Measurements from ENCODE around the gene FBXO46. TPM values are rescaled to one million over a fixed set of nuclear protein-coding genes. Genes with fewer than 3 reads are reported as not detected.
A peak's percentile ranks its signal among the peaks of the same experiment; 100 is the strongest.

The FBXO46 gene
- total RNA-seq, 1 donor: 8.0 TPM

- H3K27me3 ChIP-seq (ENCODE audit: insufficient read depth, low read length): peaks cover 45% of the 10 kb centered on the region
- H3K4me3 ChIP-seq (ENCODE audit: low read length): peak within 1 kb of the TSS; percentile 49
- no peaks in the 10 kb centered on the region for H3K9me3 ChIP-seq (ENCODE audit: low read depth, low read length)
- peaks cover 31% of the 10 kb centered on the region for H3K4me1 ChIP-seq (ENCODE audit: insufficient read depth, low read length)
These were observed 38.5 kb upstream of the FBXO46 start, which contains the start of gene SIX5 for GRCh38 chr19:45768984-45769782. SIX5 (minus strand) TSS chr19:45769252; CDS start chr19:45768844, 408 bp downstream.

- H3K4me1 ChIP-seq (ENCODE audit: insufficient read depth, low read length): peaks cover 31% of the 10 kb centered on the region
- no peaks in the 10 kb centered on the region for H3K9me3 ChIP-seq (ENCODE audit: low read depth, low read length)
- peak overlapping the region; percentile 49 for H3K4me3 ChIP-seq (ENCODE audit: low read length)
- peaks cover 44% of the 10 kb centered on the region for H3K27me3 ChIP-seq (ENCODE audit: insufficient read depth, low read length)
These were observed 37.9 kb upstream of the FBXO46 start for GRCh38 chr19:45768655-45768983.

DNA sequence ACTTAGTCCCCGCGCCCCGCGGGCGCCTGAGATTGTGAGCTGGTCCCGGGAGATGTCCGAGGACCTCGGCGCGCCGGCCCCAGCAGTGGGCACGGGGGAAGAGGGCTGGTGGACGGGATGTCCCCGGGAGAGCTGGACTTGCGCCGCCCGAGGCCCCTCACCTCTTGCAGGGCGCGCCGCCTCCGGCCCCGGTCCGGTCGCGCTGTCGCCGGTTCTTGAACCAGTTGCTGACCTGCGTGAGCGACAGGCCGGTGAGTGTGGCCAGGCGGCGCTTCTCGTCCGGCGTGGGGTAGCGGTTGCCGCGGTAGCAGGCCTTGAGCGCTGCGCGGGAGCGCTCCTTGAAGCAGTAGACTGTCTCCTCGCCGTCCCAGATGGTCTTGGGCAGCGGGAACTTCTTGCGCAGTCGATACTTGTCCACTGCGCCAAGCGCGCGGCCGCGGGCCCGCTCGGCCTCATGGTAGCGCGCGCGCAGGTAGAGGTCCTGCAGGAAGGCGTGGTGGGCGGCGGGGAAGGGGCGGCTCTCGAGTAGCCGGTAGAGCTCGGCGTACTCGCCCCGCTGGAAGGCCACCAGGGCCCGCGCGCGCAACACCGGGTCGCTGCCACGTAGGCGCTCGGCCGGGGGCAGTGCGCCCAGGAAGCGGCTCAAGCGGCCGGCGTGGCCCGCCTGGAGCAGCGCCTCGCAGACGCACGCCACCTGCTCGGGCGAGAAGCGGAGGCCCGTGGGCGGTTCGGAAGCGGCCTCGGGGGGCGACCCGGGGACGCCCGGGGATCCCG is 37.4 kb upstream of the FBXO46 start:
- peak overlapping the region; percentile 13 for H3K4me3 ChIP-seq (ENCODE audit: low read length)
- peaks cover 31% of the 10 kb centered on the region for H3K4me1 ChIP-seq (ENCODE audit: insufficient read depth, low read length)
- no peaks in the 10 kb centered on the region for H3K9me3 ChIP-seq (ENCODE audit: low read depth, low read length)
- peaks cover 38% of the 10 kb centered on the region for H3K27me3 ChIP-seq (ENCODE audit: insufficient read depth, low read length)

DNA sequence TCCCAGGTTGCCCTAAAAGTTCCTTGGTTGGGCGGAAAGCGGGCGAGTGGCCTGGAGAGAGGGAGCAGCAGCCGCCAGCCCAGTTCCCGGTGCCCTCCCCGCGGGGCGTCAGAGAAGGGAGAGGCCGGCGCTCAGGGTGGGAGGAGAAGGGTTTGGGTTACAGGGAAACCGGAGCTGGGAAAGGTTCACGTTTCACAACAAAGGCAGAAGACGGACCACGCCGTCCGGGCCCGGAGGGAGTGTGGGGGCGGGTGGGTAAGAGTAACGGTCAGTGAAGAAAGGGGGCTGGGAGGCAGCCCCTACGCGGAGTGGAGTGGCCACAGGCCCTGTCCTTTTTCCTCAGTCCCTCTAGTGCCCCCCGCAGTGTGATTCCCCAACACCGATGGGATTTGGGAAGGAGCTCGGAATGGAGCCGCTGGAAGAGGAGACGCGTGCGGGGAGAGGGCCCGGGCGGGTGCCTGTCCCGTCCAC is 36.7 kb upstream of the FBXO46 start:
- Histone ChIP-seq H3K9me3 (ENCODE audit: low read depth, low read length) (no peaks in the 10 kb centered on the region), H3K27me3 (ENCODE audit: insufficient read depth, low read length) (peaks cover 32% of the 10 kb centered on the region), H3K4me3 (ENCODE audit: low read length) (no peak overlapping the region), H3K4me1 (ENCODE audit: insufficient read depth, low read length) (peaks cover 31% of the 10 kb centered on the region)

GRCh38 chr19:45766869-45767346 is 36.2 kb upstream of the FBXO46 start:
- Histone ChIP-seq H3K27me3 (ENCODE audit: insufficient read depth, low read length) (peaks cover 26% of the 10 kb centered on the region), H3K4me3 (ENCODE audit: low read length) (no peak overlapping the region), H3K4me1 (ENCODE audit: insufficient read depth, low read length) (peaks cover 31% of the 10 kb centered on the region), H3K9me3 (ENCODE audit: low read depth, low read length) (no peaks in the 10 kb centered on the region)

- Histone ChIP-seq H3K4me1 (ENCODE audit: insufficient read depth, low read length) (peaks cover 31% of the 10 kb centered on the region), H3K27me3 (ENCODE audit: insufficient read depth, low read length) (peaks cover 24% of the 10 kb centered on the region), H3K9me3 (ENCODE audit: low read depth, low read length) (no peaks in the 10 kb centered on the region), H3K4me3 (ENCODE audit: low read length) (no peak overlapping the region)
These were observed 35.7 kb upstream of the FBXO46 start for GRCh38 chr19:45766296-45766868.

- Histone ChIP-seq H3K4me1 (ENCODE audit: insufficient read depth, low read length) (peaks cover 29% of the 10 kb centered on the region), H3K4me3 (ENCODE audit: low read length) (no peak overlapping the region), H3K27me3 (ENCODE audit: insufficient read depth, low read length) (peaks cover 19% of the 10 kb centered on the region), H3K9me3 (ENCODE audit: low read depth, low read length) (no peaks in the 10 kb centered on the region)
These were observed 35.1 kb upstream of the FBXO46 start for GRCh38 chr19:45765702-45766295.

GRCh38 chr19:45764945-45765701 is 34.4 kb upstream of the FBXO46 start:
- Histone ChIP-seq H3K4me3 (ENCODE audit: low read length) (no peak overlapping the region), H3K9me3 (ENCODE audit: low read depth, low read length) (no peaks in the 10 kb centered on the region), H3K27me3 (ENCODE audit: insufficient read depth, low read length) (peaks cover 19% of the 10 kb centered on the region), H3K4me1 (ENCODE audit: insufficient read depth, low read length) (peaks cover 22% of the 10 kb centered on the region)

DNA sequence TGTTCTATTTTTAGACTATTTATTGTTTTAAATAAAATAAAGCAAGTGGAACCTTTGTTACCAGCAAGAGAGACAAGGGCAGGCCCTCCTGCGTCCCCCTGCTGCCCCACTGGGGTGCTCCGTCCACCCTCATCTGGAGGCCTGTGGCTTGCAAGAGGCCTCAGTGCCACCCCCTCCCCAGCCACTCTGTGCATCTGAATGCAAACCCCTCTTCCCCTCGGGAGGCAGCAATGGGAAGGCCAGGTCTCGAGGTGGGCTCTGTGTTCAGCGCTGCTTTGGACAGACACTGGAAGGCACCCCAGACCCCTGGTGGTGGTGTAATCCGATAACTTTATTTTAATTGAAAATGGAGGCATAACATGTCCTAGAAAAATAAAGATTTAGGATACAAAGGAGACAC is 33.8 kb upstream of the FBXO46 start:
- Histone ChIP-seq H3K4me3 (ENCODE audit: low read length) (no peak overlapping the region), H3K4me1 (ENCODE audit: insufficient read depth, low read length) (peaks cover 15% of the 10 kb centered on the region), H3K9me3 (ENCODE audit: low read depth, low read length) (no peaks in the 10 kb centered on the region), H3K27me3 (ENCODE audit: insufficient read depth, low read length) (peaks cover 19% of the 10 kb centered on the region)

- Histone ChIP-seq H3K27me3 (ENCODE audit: insufficient read depth, low read length) (peaks cover 19% of the 10 kb centered on the region), H3K9me3 (ENCODE audit: low read depth, low read length) (no peaks in the 10 kb centered on the region)
These were observed 33.1 kb upstream of the FBXO46 start for GRCh38 chr19:45763691-45764294.

DNA sequence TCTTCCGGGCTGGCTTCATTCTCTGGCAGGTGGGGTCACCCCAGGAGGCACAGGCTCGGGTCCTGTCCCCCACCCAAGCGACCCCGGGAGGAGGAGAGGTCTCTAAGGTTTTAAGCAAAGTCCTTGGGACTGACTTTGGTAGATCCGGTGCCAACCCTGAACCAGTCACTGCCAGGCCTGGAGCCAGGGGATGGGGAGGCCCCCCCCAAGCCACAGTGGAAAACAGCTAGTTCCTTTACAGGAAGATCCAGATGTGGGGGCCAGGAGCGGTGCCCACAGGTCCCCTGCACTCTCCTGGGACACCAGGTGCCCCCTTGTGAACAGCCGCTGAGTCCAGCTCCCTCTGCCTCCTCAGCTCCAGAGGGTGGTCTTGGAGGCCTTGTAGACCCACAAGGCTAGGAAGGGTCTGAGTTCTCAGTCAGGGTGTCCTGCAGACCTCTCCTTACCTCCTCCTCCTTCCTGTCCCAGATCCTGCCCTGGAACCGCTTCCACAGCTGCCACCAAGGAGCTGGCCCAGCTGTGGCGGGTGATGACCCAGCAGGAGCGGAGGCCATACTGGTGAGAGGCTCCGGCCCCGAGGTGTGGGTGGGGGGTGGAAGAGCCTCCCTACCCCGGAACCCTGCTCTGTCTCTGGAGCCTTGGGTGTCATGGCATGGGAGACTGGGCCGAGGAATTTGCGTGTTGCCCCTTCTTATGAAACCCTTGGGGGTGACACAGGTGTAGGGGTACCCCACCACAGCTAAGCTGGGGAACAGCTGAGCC is 32.4 kb upstream of the FBXO46 start:
- Histone ChIP-seq H3K27me3 (ENCODE audit: insufficient read depth, low read length) (peaks cover 17% of the 10 kb centered on the region), H3K9me3 (ENCODE audit: low read depth, low read length) (no peaks in the 10 kb centered on the region), H3K4me1 (ENCODE audit: insufficient read depth, low read length) (peaks cover 5% of the 10 kb centered on the region), H3K4me3 (ENCODE audit: low read length) (no peak overlapping the region)

More at GRCh38 chr19:45763691-45764294, 33.1 kb upstream of the FBXO46 start:
- peaks cover 8% of the 10 kb centered on the region for H3K4me1 ChIP-seq (ENCODE audit: insufficient read depth, low read length)
- no peak overlapping the region for H3K4me3 ChIP-seq (ENCODE audit: low read length)

DNA sequence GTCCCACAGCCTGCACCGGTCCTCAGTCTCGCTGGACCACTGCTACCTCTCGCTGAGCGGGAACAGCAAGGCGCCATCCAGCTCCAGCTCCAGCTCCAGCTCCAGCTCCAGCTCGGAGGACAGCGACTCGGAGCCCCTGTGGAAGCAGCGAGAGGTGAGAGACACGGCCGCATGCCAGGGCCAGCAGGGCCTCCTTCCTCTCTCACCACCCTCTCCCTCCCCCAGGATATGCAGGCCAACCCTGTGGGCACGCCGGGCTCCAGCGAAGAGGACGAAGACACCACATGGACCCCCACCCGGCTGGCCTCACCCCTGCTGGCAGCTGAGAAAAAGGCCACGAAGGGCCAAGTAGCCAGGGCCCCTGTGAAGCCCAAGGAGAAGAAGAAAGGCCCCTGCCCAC is 31.0 kb upstream of the FBXO46 start:
- H3K4me1 ChIP-seq (ENCODE audit: insufficient read depth, low read length): no peaks in the 10 kb centered on the region
- H3K27me3 ChIP-seq (ENCODE audit: insufficient read depth, low read length): peaks cover 3% of the 10 kb centered on the region
- no peak overlapping the region for H3K4me3 ChIP-seq (ENCODE audit: low read length)
- H3K9me3 ChIP-seq (ENCODE audit: low read depth, low read length): no peaks in the 10 kb centered on the region

DNA sequence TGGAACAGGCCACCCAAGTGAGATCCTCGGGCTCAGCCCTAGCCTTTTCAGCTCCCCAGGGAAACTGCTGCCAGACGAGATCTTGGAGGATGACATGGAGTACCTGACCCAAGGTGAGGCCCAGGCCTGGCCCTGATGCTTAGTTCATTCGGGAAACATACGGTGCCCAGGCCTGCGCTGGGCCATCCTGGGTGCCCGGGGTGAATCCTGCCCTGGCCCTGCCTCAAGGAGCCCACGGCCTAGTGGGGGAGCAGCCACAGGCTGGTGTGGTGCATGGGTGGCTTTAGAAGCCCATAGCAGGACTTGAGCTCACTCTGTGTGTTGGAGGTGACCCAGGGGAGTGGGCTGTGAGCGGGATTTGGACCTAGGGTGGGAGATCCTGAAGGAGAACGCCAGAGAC is 28.2 kb upstream of the FBXO46 start:
- H3K4me1 ChIP-seq (ENCODE audit: insufficient read depth, low read length): no peaks in the 10 kb centered on the region
- H3K27me3 ChIP-seq (ENCODE audit: insufficient read depth, low read length): no peaks in the 10 kb centered on the region
- no peaks in the 10 kb centered on the region for H3K9me3 ChIP-seq (ENCODE audit: low read depth, low read length)
- H3K4me3 ChIP-seq (ENCODE audit: low read length): no peak overlapping the region
